Ovary (tissue), 9 donors: ENCODE results near the gene KRTAP10-8. TPM values are rescaled to one million over a fixed set of nuclear protein-coding genes. Genes with fewer than 3 reads are reported as not detected.
"Not testable (repeated sequence)": the region's sequence is repeated elsewhere in the genome, so short reads cannot be mapped to it uniquely, and the experiment has no call there.

Source experiments
- DNase-seq, 5 donors: peaks; one replicate each; pipeline ENCODE4 v3.0.0-alpha.2; 2019 to 2020
- H3K27ac ChIP-seq, 2 donors: fragments of 200-600 bp; one replicate each; pipeline versions ENCODE4 v1.5.1 to v1.8.0; 2019 to 2022
- H3K27me3 ChIP-seq: fragments of 200-600 bp; one replicate; pipeline ENCODE4 v1.8.0; 2022
- H3K36me3 ChIP-seq: fragments of 200-600 bp; sonication (generic); one replicate; pipeline ENCODE4 v1.5.1; 2019
- H3K4me1 ChIP-seq: one replicate; pipeline ENCODE4 v1.8.1; 2013; ENCODE audit warnings: mild to moderate bottlenecking, moderate library complexity; ENCODE audit not compliant: insufficient read depth
- H3K4me3 ChIP-seq: fragments of 200-600 bp; sonication (generic); one replicate; pipeline ENCODE4 v1.5.1; 2017
- H3K9me3 ChIP-seq, 2 donors: fragments of 200-600 bp in 1 of 2; sonication (generic) in 1 of 2; one replicate each; pipeline versions ENCODE4 v1.5.1 to v1.8.1; 2013 to 2019; ENCODE audit warnings: mild to moderate bottlenecking in 1 of 2, moderate library complexity in 1 of 2
- EP300 ChIP-seq: sonication (generic); formaldehyde crosslinking; IDR thresholded peaks from one replicate; pipeline ENCODE4 v1.6.1; 2017; ENCODE audit warnings: antibody characterized with exemption
- POLR2A ChIP-seq: fragments of 450-650 bp; IDR thresholded peaks from one replicate; pipeline ENCODE4 v1.6.1; 2017; ENCODE audit warnings: antibody characterized with exemption, mild to moderate bottlenecking, moderate library complexity
- WGBS, 3 donors: extraction: QIAGEN DNeasy Blood & Tissue Kit in 1 of 3; methylation state at CpG; one replicate each; pipeline versions ENCODE4 v1.1.5 to v1.1.7; 2013 to 2017; 5-methylcytosine and 5-hydroxymethylcytosine counted together
- intact Hi-C, 4 donors: fragments of 100-400 bp; cut with DNase I; formaldehyde crosslinking; loops; one replicate each; pipeline versions ENCODE4 v1.11.0 to v1.15.1; 2022 to 2023
- polyA plus RNA-seq, 2 donors: library from polyadenylated mRNA; stranded (reverse); fragments of 200-250 nt in 1 of 2; fragments of 350-450 nt in 1 of 2; fragmentation: Illumina TruSeq in 1 of 2; extraction: RNeasy Lipid Tissue Mini Kit (QIAGEN cat#74804) in 1 of 2; gene quantifications; one replicate each; pipeline ENCODE4 v1.2.3, GENCODE V29; 2013 to 2014
- total RNA-seq, 7 donors: library from RNA; depleted of rRNA in 2 of 7; stranded (reverse); fragments of >200 nt in 2 of 7; fragmentation: NEBNext Ultra II Directional in 3 of 7; extraction: Animal tissue kit (Norgen Biotek cat#: 25700) in 3 of 7; gene quantifications; one replicate each; pipeline versions ENCODE4 v1.1.0 to v1.2.4, GENCODE V29; 2016 to 2023
- TF ChIP-seq, protein P1 (sequence below), 3 donors: fragments of 450-650 bp in 2 of 3; fragments of 200-600 bp in 1 of 3; IDR thresholded peaks; one replicate each; pipeline versions ENCODE4 v1.5.1 to v1.8.0; 2016 to 2022; ENCODE audit warnings: antibody characterized with exemption in 3 of 3, mild to moderate bottlenecking in 1 of 3
- donor health status: DM: no; HTN: no; CAD: no; lungs with moderate emphysema.
- donor health status: DM: no; HTN: no; CAD: no.
- donor health status: Bipolar disorder and iron deficiency.
- donor health status: DM: yes; HTN: yes; CAD: no.
- donor health status: DM: no; HTN: no; CAD: no.
- donor health status: DM: yes; HTN: yes; CAD: no.

Gene KRTAP10-8
- total and polyA plus RNA-seq, 9 donors: not detected

- no peaks in the 10 kb centered on the region for H3K36me3 ChIP-seq
- intact Hi-C loops: loop anchor here in 1 of 4 donors (2.0 kb wide), 1 partner anchor 48 kb away; no protein-coding TSS in a partner anchor
- no peak overlapping the region for H3K4me3 ChIP-seq
- H3K27ac ChIP-seq: no peak overlapping the region
- TF ChIP-seq, protein P1, sequence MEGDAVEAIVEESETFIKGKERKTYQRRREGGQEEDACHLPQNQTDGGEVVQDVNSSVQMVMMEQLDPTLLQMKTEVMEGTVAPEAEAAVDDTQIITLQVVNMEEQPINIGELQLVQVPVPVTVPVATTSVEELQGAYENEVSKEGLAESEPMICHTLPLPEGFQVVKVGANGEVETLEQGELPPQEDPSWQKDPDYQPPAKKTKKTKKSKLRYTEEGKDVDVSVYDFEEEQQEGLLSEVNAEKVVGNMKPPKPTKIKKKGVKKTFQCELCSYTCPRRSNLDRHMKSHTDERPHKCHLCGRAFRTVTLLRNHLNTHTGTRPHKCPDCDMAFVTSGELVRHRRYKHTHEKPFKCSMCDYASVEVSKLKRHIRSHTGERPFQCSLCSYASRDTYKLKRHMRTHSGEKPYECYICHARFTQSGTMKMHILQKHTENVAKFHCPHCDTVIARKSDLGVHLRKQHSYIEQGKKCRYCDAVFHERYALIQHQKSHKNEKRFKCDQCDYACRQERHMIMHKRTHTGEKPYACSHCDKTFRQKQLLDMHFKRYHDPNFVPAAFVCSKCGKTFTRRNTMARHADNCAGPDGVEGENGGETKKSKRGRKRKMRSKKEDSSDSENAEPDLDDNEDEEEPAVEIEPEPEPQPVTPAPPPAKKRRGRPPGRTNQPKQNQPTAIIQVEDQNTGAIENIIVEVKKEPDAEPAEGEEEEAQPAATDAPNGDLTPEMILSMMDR (IDR thresholded peaks at IDR 0.05): no peak
- TF ChIP-seq EP300 (no peak), POLR2A (no peak)
- H3K27me3 ChIP-seq: no peaks in the 10 kb centered on the region
- 74 to 81% (median 80%) methylated on average over 12 of the region's 12 CpGs for WGBS, 3 donors
- no peak for DNase-seq
- H3K4me1 ChIP-seq: no peaks in the 10 kb centered on the region
- H3K9me3 ChIP-seq: no peaks in the 10 kb centered on the region
Measured at GRCh38 chr21:44639331-44639655, 27.4 kb downstream of the KRTAP10-8 start.

- Histone ChIP-seq H3K36me3 (no peaks in the 10 kb centered on the region), H3K27ac (no peak overlapping the region), H3K27me3 (no peaks in the 10 kb centered on the region), H3K4me3 (no peak overlapping the region), H3K4me1 (no peaks in the 10 kb centered on the region), H3K9me3 (no peaks in the 10 kb centered on the region)
- DNase-seq: no peak
- intact Hi-C loops: no loop called here
- WGBS, 3 donors: 87 to 91% (median 88%) methylated on average over 5 of the region's 5 CpGs
- TF ChIP-seq, protein P1 (IDR thresholded peaks at IDR 0.05): no peak
- TF ChIP-seq EP300 (no peak), POLR2A (no peak)
Measured at GRCh38 chr21:44640761-44641160, 28.9 kb downstream of the KRTAP10-8 start.

GRCh38 chr21:44643741-44644310 is 31.9 kb downstream of the KRTAP10-8 start:
- no peaks in the 10 kb centered on the region for H3K9me3 ChIP-seq
- H3K27me3 ChIP-seq: no peaks in the 10 kb centered on the region
- no peak for DNase-seq
- TF ChIP-seq, protein P1 (IDR thresholded peaks at IDR 0.05): no peak
- TF ChIP-seq POLR2A (no peak), EP300 (no peak)
- 46 to 81% (median 69%) methylated on average over 14 of the region's 14 CpGs for WGBS, 3 donors
- H3K27ac ChIP-seq: no peak overlapping the region
- intact Hi-C loops: no loop called here
- no peaks in the 10 kb centered on the region for H3K4me1 ChIP-seq
- H3K36me3 ChIP-seq: no peaks in the 10 kb centered on the region
- no peak overlapping the region for H3K4me3 ChIP-seq

GRCh38 chr21:44644878-44645277 is 33.0 kb downstream of the KRTAP10-8 start:
- no peak for TF ChIP-seq POLR2A
- no peak for TF ChIP-seq EP300
- TF ChIP-seq, protein P1 (IDR thresholded peaks at IDR 0.05): no peak
- 48 to 93% (median 48%) methylated on average over 2 of the region's 2 CpGs for WGBS, 3 donors

GRCh38 chr21:44646366-44647221 is 34.7 kb downstream of the KRTAP10-8 start, which contains the start of gene KRTAP10-11:
KRTAP10-11 (plus strand) TSS chr21:44646414; CDS start chr21:44646459, 45 bp downstream.
- DNase-seq, H3K4me3 ChIP-seq, H3K4me1 ChIP-seq, H3K36me3 ChIP-seq, H3K9me3 ChIP-seq, H3K27ac ChIP-seq, H3K27me3 ChIP-seq, intact Hi-C loops: not testable (repeated sequence)
- WGBS, 3 donors: 70 to 80% (median 70%) methylated on average over 19 to 21 of the region's 21 CpGs

More at GRCh38 chr21:44644878-44645277, 33.0 kb downstream of the KRTAP10-8 start:
- Histone ChIP-seq H3K9me3 (no peaks in the 10 kb centered on the region), H3K36me3 (no peaks in the 10 kb centered on the region), H3K27me3 (no peaks in the 10 kb centered on the region), H3K4me3 (no peak overlapping the region), H3K4me1 (no peaks in the 10 kb centered on the region), H3K27ac (no peak overlapping the region)
- DNase-seq: no peak
- intact Hi-C loops: no loop called here
